ENCODE results near the gene EED. TPM values are rescaled to one million over a fixed set of nuclear protein-coding genes. Genes with fewer than 3 reads are reported as not detected.

Gene EED, protein sequence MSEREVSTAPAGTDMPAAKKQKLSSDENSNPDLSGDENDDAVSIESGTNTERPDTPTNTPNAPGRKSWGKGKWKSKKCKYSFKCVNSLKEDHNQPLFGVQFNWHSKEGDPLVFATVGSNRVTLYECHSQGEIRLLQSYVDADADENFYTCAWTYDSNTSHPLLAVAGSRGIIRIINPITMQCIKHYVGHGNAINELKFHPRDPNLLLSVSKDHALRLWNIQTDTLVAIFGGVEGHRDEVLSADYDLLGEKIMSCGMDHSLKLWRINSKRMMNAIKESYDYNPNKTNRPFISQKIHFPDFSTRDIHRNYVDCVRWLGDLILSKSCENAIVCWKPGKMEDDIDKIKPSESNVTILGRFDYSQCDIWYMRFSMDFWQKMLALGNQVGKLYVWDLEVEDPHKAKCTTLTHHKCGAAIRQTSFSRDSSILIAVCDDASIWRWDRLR
- total RNA-seq (2021; ENCODE audit: unreplicated experiment): 25.2 TPM
- 18.8 and 19.2 TPM in 2 replicates for polyA plus RNA-seq (2012)
- percentile 85 among the genes with signal in this experiment for Bru-seq, nascent RNA
- BruChase-seq, experiment 1, labeled RNA remaining after a 6-hour chase: percentile 72 among the genes with signal in this experiment
- percentile 83 among the genes with signal in this experiment for BruChase-seq, experiment 2, labeled RNA remaining after a 2-hour chase
- long read RNA-seq, transcript EED-201 (12 exons, 2,223 nt): major isoform, 36 of 78 reads
- long read RNA-seq, partial matches to known transcripts: 2 of 78 reads
- long read RNA-seq, other reads (novel, unspliced or antisense): 33 of 78 reads

DNA sequence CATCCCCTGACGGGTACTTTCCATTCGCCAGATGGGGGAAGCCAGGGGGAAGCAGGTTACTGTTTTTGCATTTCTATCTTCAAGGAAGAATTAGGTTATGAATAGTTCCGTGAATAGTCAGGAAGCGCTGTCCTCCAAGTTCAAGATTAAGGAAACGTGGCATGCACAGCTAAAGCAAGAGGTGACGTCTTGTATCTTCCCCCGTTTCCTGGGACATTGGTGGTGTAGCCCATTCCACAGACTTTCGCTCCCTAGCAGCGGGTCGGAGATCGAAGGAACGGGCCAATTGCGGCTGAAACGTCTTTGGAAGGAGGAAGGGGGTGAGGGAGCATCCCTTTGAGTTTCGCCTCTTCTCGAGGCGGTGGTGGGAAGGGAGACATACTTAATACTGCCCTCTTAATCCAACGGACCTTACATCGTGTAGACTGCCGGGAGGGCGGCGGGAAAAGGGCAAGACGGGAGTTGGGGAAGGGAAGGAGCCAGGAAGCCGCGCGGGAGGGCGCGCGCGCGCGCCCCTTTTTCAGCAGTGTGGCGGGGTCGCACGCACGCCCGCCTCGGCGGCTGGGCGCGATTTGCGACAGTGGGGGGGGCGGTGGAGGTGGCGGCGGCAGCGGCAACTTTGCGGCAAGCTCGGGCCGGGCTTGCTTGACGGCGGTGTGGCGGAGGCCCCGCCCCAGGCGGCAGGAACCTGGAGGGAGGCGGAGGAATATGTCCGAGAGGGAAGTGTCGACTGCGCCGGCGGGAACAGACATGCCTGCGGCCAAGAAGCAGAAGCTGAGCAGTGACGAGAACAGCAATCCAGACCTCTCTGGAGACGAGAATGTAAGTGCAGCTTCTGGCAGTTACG is at the start of gene EED:
Gene EED (plus strand): TSS at position 232 of the 847 bp plus-strand sequence. CDS start 477 bp downstream, at position 709.
- TF ChIP-seq, protein P1, sequence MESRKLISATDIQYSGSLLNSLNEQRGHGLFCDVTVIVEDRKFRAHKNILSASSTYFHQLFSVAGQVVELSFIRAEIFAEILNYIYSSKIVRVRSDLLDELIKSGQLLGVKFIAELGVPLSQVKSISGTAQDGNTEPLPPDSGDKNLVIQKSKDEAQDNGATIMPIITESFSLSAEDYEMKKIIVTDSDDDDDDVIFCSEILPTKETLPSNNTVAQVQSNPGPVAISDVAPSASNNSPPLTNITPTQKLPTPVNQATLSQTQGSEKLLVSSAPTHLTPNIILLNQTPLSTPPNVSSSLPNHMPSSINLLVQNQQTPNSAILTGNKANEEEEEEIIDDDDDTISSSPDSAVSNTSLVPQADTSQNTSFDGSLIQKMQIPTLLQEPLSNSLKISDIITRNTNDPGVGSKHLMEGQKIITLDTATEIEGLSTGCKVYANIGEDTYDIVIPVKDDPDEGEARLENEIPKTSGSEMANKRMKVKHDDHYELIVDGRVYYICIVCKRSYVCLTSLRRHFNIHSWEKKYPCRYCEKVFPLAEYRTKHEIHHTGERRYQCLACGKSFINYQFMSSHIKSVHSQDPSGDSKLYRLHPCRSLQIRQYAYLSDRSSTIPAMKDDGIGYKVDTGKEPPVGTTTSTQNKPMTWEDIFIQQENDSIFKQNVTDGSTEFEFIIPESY (IDR thresholded peaks at IDR 0.05; ENCODE audit: extremely low read depth, insufficient replicate concordance, low read length): no peak
- TF ChIP-seq FOSL1 (IDR thresholded peaks at IDR 0.05; ENCODE audit: low read depth) (0 out of 2 replicates have a peak, but pooled peaks have one; percentile 10), POLR2A (IDR thresholded peaks at IDR 0.05; ENCODE audit: borderline replicate concordance, extremely low read depth, insufficient read depth, insufficient read length) (peak; percentile 95), YY1 (IDR thresholded peaks at IDR 0.05; ENCODE audit: extremely low read depth, insufficient replicate concordance, low read depth, low read length) (peak; percentile 73), SP1 (IDR thresholded peaks at IDR 0.05; ENCODE audit: low read depth) (peak; percentile 92), CEBPB (IDR thresholded peaks at IDR 0.05; ENCODE audit: low read depth) (no peak), RAD21 (IDR thresholded peaks at IDR 0.05; ENCODE audit: low read depth) (no peak), TCF7L2 (IDR thresholded peaks at IDR 0.05; ENCODE audit: borderline replicate concordance, extremely low read depth, insufficient read depth, insufficient read length) (peak; percentile 35), JUND (IDR thresholded peaks at IDR 0.05) (peak; percentile 86), SIN3A (IDR thresholded peaks at IDR 0.05; ENCODE audit: low read depth) (peak; percentile 81), CBX3 (IDR thresholded peaks at IDR 0.05; ENCODE audit: low read depth) (peak; percentile 62), POLR2AphosphoS5 (IDR thresholded peaks at IDR 0.05; ENCODE audit: low read depth, low read length) (peak; percentile 80), EGR1 (IDR thresholded peaks at IDR 0.05; ENCODE audit: low read depth) (0 out of 2 replicates have a peak, but pooled peaks have one; percentile 29), EZH2phosphoT487 (IDR thresholded peaks at IDR 0.05; ENCODE audit: borderline replicate concordance) (no peak), ELF1 (IDR thresholded peaks at IDR 0.05; ENCODE audit: borderline replicate concordance, low read depth) (peak; percentile 43; the same call in 1 of the 2 replicates)
- TF ChIP-seq, protein P2, sequence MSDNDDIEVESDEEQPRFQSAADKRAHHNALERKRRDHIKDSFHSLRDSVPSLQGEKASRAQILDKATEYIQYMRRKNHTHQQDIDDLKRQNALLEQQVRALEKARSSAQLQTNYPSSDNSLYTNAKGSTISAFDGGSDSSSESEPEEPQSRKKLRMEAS (IDR thresholded peaks at IDR 0.05): peak; percentile 87
- TF ChIP-seq, protein P3, sequence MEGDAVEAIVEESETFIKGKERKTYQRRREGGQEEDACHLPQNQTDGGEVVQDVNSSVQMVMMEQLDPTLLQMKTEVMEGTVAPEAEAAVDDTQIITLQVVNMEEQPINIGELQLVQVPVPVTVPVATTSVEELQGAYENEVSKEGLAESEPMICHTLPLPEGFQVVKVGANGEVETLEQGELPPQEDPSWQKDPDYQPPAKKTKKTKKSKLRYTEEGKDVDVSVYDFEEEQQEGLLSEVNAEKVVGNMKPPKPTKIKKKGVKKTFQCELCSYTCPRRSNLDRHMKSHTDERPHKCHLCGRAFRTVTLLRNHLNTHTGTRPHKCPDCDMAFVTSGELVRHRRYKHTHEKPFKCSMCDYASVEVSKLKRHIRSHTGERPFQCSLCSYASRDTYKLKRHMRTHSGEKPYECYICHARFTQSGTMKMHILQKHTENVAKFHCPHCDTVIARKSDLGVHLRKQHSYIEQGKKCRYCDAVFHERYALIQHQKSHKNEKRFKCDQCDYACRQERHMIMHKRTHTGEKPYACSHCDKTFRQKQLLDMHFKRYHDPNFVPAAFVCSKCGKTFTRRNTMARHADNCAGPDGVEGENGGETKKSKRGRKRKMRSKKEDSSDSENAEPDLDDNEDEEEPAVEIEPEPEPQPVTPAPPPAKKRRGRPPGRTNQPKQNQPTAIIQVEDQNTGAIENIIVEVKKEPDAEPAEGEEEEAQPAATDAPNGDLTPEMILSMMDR (IDR thresholded peaks at IDR 0.05 in 2 of 3, conservative IDR thresholded peaks at IDR 0.05 in 1 of 3; ENCODE audit: borderline replicate concordance in 1 of 3, insufficient read depth in 1 of 3, low read depth in 2 of 3, low read length in 2 of 3): no peak
- CTCF ChIA-PET: interaction anchor here (1.0 kb wide), 1 partner anchor 390 kb away, joined by 5 read pairs; the partner anchor contains the start of gene CCDC83
- Histone ChIP-seq H3K36me3 (ENCODE audit: control insufficient read depth in 1 of 2, insufficient read depth in 2 of 2, low read length in 2 of 2) (no peaks in the 10 kb centered on the region), H3K79me2 (ENCODE audit: insufficient read depth, low read length) (peaks cover 46% of the 10 kb centered on the region), H3K4me2 (ENCODE audit: low read length) (peak within 1 kb of the TSS; percentile 86), H2AFZ (ENCODE audit: low read depth, low read length, poor library complexity, severe bottlenecking) (peak within 1 kb of the TSS; percentile 85), H4K20me1 (ENCODE audit: insufficient read depth) (peaks cover 11% of the 10 kb centered on the region; the same call in 1 of the 2 replicates), H3K9ac (ENCODE audit: low read length) (peak within 1 kb of the TSS; percentile 86), H3K27me3 (ENCODE audit: insufficient read depth, low read length) (no peaks in the 10 kb centered on the region), H3K27ac (ENCODE audit: low read depth, low read length) (peak within 1 kb of the TSS; percentile 93), H3K9me3 (ENCODE audit: control insufficient read depth in 1 of 2, insufficient read depth in 1 of 2, low read depth in 1 of 2, low read length in 2 of 2) (no peaks in the 10 kb centered on the region), H3K4me1 (ENCODE audit: control insufficient read depth in 1 of 2, insufficient read depth in 2 of 2, low read length in 2 of 2) (peaks cover 7 to 25% of the 10 kb centered on the region in 2 experiments), H3K4me3 (replicated peaks in 1 of 2; ENCODE audit: low read depth in 1 of 2, low read length in 2 of 2) (peak within 1 kb of the TSS; percentile 92 to 97), H3K9me2 (ENCODE audit: insufficient read depth) (no peaks in the 10 kb centered on the region)
- DNase-seq (ENCODE audit: low read depth, low spot score) (peak; percentile 86), ATAC-seq (peak; percentile 82)
- RAD21 ChIA-PET (ENCODE audit: low non-redundant PET in 1 of 2, low total read pairs in 2 of 2, uncharacterized antibody in 2 of 2, unreplicated experiment in 2 of 2): no interaction called here
- POLR2A ChIA-PET: interaction anchor here (0.9 to 1.5 kb wide), 2 partner anchors 14 to 15 kb away, joined by 5 to 6 read pairs; no protein-coding TSS in a partner anchor
- intact Hi-C loops (cut with micrococcal nuclease): no loop called here
- BruUV-seq (replicated peaks): TSS peak; percentile 89

Measured in HCT116 (cell line).